ENCODE data around the gene ATP2B2.

ATP2B2 gene

GRCh38 chr3:10503217-10503796 is 2.1 kb downstream of the ATP2B2 start:
- H3K4me3 ChIP-seq, result no peak overlapping the region
- no peak for TF ChIP-seq CTCF (IDR thresholded peaks at IDR 0.05)
- H3K27ac ChIP-seq, result no peak overlapping the region
- no peak for DNase-seq (ENCODE audit: low spot score)

GRCh38 chr3:10502185-10502880 is 3.1 kb downstream of the ATP2B2 start:
- no peak overlapping the region for H3K27ac ChIP-seq
- no peak for DNase-seq (ENCODE audit: low spot score)
- H3K4me3 ChIP-seq, result no peak overlapping the region
- TF ChIP-seq CTCF (IDR thresholded peaks at IDR 0.05), result no peak

GRCh38 chr3:10501664-10502052 is 3.7 kb downstream of the ATP2B2 start:
- no peak for DNase-seq (ENCODE audit: low spot score)
- Histone ChIP-seq H3K27ac (no peak overlapping the region), H3K4me3 (no peak overlapping the region)
- no peak for TF ChIP-seq CTCF (IDR thresholded peaks at IDR 0.05)

- Histone ChIP-seq H3K27ac (no peak overlapping the region), H3K4me3 (no peak overlapping the region)
- TF ChIP-seq CTCF (IDR thresholded peaks at IDR 0.05), result no peak
- no peak for DNase-seq (ENCODE audit: low spot score)
Measured at GRCh38 chr3:10500717-10501663, 4.4 kb downstream of the ATP2B2 start.

- Histone ChIP-seq H3K27ac (no peak overlapping the region), H3K4me3 (no peak overlapping the region)
- TF ChIP-seq CTCF (IDR thresholded peaks at IDR 0.05), result no peak
- no peak for DNase-seq (ENCODE audit: low spot score)
Measured at GRCh38 chr3:10498271-10498670, 7.1 kb downstream of the ATP2B2 start.

GRCh38 chr3:10497439-10497838 is 7.9 kb downstream of the ATP2B2 start:
- Histone ChIP-seq H3K4me3 (no peak overlapping the region), H3K27ac (no peak overlapping the region)
- no peak for TF ChIP-seq CTCF (IDR thresholded peaks at IDR 0.05)
- DNase-seq (ENCODE audit: low spot score), result no peak

All from coronary artery (tissue), 2 donors.